ENCODE data around the gene SUV39H2. TPM values are rescaled to one million over a fixed set of nuclear protein-coding genes. Genes with fewer than 3 reads are reported as not detected.
"Not testable (repeated sequence)": the region's sequence is repeated elsewhere in the genome, so short reads cannot be mapped to it uniquely, and the experiment has no call there.

Gene SUV39H2
- total RNA-seq, 1 donor from 2014 or later, result 35.9 TPM

GRCh38 chr10:14926722-14927416 lies 48.2 kb downstream of the SUV39H2 start:
- intact Hi-C loops (cut with micrococcal nuclease), result no loop called here

- intact Hi-C loops (cut with micrococcal nuclease), result no loop called here
Measured at GRCh38 chr10:14930610-14931009, 51.9 kb downstream of the SUV39H2 start.

- intact Hi-C loops (cut with micrococcal nuclease), result no loop called here
Measured at GRCh38 chr10:14936584-14936983, 57.9 kb downstream of the SUV39H2 start.

- intact Hi-C loops (cut with micrococcal nuclease), result not testable (repeated sequence)
Measured at GRCh38 chr10:14938971-14939370, 60.3 kb downstream of the SUV39H2 start.

- intact Hi-C loops (cut with micrococcal nuclease), result not testable (repeated sequence)
Measured at GRCh38 chr10:14942147-14942949, 63.7 kb downstream of the SUV39H2 start.

- intact Hi-C loops (cut with micrococcal nuclease), result not testable (repeated sequence)
Measured at GRCh38 chr10:14942950-14943338, 64.3 kb downstream of the SUV39H2 start.

GRCh38 chr10:14945108-14945507 lies 66.4 kb downstream of the SUV39H2 start:
- intact Hi-C loops (cut with micrococcal nuclease), result no loop called here

- intact Hi-C loops (cut with micrococcal nuclease), result no loop called here
Measured at GRCh38 chr10:14947268-14947667, 68.6 kb downstream of the SUV39H2 start.

GRCh38 chr10:14949291-14949690 lies 70.6 kb downstream of the SUV39H2 start:
- intact Hi-C loops (cut with micrococcal nuclease), result no loop called here

GRCh38 chr10:14952851-14953423 lies 74.3 kb downstream of the SUV39H2 start:
- intact Hi-C loops (cut with micrococcal nuclease), result loop anchor here (5.0 kb wide), 1 partner anchor 351 kb away; no protein-coding TSS in a partner anchor

- intact Hi-C loops (cut with micrococcal nuclease), result loop anchor here (5.0 kb wide), 1 partner anchor 351 kb away; no protein-coding TSS in a partner anchor
Measured at GRCh38 chr10:14953424-14954000, 74.8 kb downstream of the SUV39H2 start.

Other genes starting within 250 kb of the SUV39H2 start
- 161 TPM in 2 replicates for gene FAM107B, start 104.0 kb upstream of the SUV39H2 start, total RNA-seq
- 0.34 and 0.48 TPM in 2 replicates for gene CDNF, start 40.8 kb upstream of the SUV39H2 start, total RNA-seq
- gene HSPA14, start 40.6 kb upstream of the SUV39H2 start, total RNA-seq, result 30.4 and 31.2 TPM in 2 replicates
- 17.9 and 18.0 TPM in 2 replicates for gene MSANTD7, start 40.6 kb upstream of the SUV39H2 start, total RNA-seq
- 38.5 and 41.9 TPM in 2 replicates for gene DCLRE1C, start 75.2 kb downstream of the SUV39H2 start, total RNA-seq
- gene MEIG1, start 80.5 kb downstream of the SUV39H2 start, total RNA-seq, result 0.55 and 0.70 TPM in 2 replicates
- 0.18 TPM in 1 of 2 replicates, not detected in the other for gene OLAH, start 165.1 kb downstream of the SUV39H2 start, total RNA-seq
- gene ACBD7, start 209.9 kb downstream of the SUV39H2 start, total RNA-seq, result 3.0 and 3.2 TPM in 2 replicates
- gene RPP38, start 218.5 kb downstream of the SUV39H2 start, total RNA-seq, result 16.3 and 16.4 TPM in 2 replicates